CD4-positive, alpha-beta T cell treated with Interleukin-2 at 100 ng/mL for 4 hours (primary cell): ENCODE data around the gene HTATIP2.
"Not testable (repeated sequence)": the region's sequence is repeated elsewhere in the genome, so short reads cannot be mapped to it uniquely, and the experiment has no call there.

Source experiments
- DNase-seq: peaks from one replicate; pipeline ENCODE4 v3.0.0-alpha.2; 2020; ENCODE audit warnings: low spot score

The HTATIP2 gene

GRCh38 chr11:20372081-20372626, 8.6 kb downstream of the HTATIP2 start:
- DNase-seq, result no peak

GRCh38 chr11:20373147-20373546, 9.6 kb downstream of the HTATIP2 start:
- no peak for DNase-seq

- DNase-seq, result no peak
These were observed 10.2 kb downstream of the HTATIP2 start for GRCh38 chr11:20373568-20374209.

GRCh38 chr11:20374741-20375300, 11.3 kb downstream of the HTATIP2 start:
- no peak for DNase-seq

GRCh38 chr11:20376162-20376730, 12.7 kb downstream of the HTATIP2 start:
- DNase-seq, result no peak

- DNase-seq, result not testable (repeated sequence)
These were observed 22.5 kb downstream of the HTATIP2 start for GRCh38 chr11:20385996-20386395.

GRCh38 chr11:20387261-20388095, 24.0 kb downstream of the HTATIP2 start, which contains the start of gene PRMT3:
PRMT3 (plus strand) TSS chr11:20387716; CDS start chr11:20387747, 31 bp downstream.
- peak; percentile 97 for DNase-seq

- no peak for DNase-seq
These were observed 24.9 kb downstream of the HTATIP2 start for GRCh38 chr11:20388096-20389055.

GRCh38 chr11:20397281-20397680, 33.8 kb downstream of the HTATIP2 start:
- peak; percentile 45 for DNase-seq

- no peak for DNase-seq
These were observed 36.0 kb downstream of the HTATIP2 start for GRCh38 chr11:20399498-20399897.

- DNase-seq, result no peak
These were observed 39.5 kb downstream of the HTATIP2 start for GRCh38 chr11:20403059-20403458.

GRCh38 chr11:20406484-20406883, 43.0 kb downstream of the HTATIP2 start:
- DNase-seq, result no peak

- no peak for DNase-seq
These were observed 43.8 kb downstream of the HTATIP2 start for GRCh38 chr11:20407344-20407743.

GRCh38 chr11:20415432-20415831, 51.9 kb downstream of the HTATIP2 start:
- no peak for DNase-seq

- no peak for DNase-seq
These were observed 54.3 kb downstream of the HTATIP2 start for GRCh38 chr11:20417771-20418170.

GRCh38 chr11:20421946-20422345, 58.4 kb downstream of the HTATIP2 start:
- DNase-seq, result no peak

- no peak for DNase-seq
These were observed 65.7 kb downstream of the HTATIP2 start for GRCh38 chr11:20429216-20429615.
